H1 (cell line): Measurements from ENCODE around the gene DYDC1. TPM values are rescaled to one million over a fixed set of nuclear protein-coding genes. Genes with fewer than 3 reads are reported as not detected.

ENCODE experiments used
- ASH2L ChIP-seq: fragments of 200-600, 300-600 bp; sonication (generic); IDR thresholded peaks from one replicate; pipeline ENCODE4 v1.7.1; 2017; ENCODE audit warnings: low read length
- HDAC6 ChIP-seq: IDR thresholded peaks from one replicate; pipeline ENCODE4 v1.7.1; 2012; ENCODE audit warnings: low read depth, mild to moderate bottlenecking, inconsistent platforms, low read length, moderate library complexity
- SP1 ChIP-seq: IDR thresholded peaks from 2 replicates; pipeline ENCODE4 v1.6.1; 2011; ENCODE audit warnings: low read depth, low read length
- SRF ChIP-seq: IDR thresholded peaks from 2 replicates; pipeline ENCODE4 v1.6.1; 2011; ENCODE audit warnings: mild to moderate bottlenecking, low read depth, low read length, moderate library complexity
- polyA plus RNA-seq, 7 experiments: library from polyadenylated mRNA; depleted of rRNA in 3 of 7; stranded (reverse) in 5 of 7; unstranded in 2 of 7; fragments of >200 nt in 5 of 7; fragments of 200-250 nt in 2 of 7; gene quantifications; 1 replicate in 5 of 7; 2 replicates in 1 of 7; 4 replicates in 1 of 7; pipeline versions ENCODE4 v1.2.1 to v1.2.3, GENCODE V29; 2011 to 2013; ENCODE audit warnings: missing spikeins in 2 of 7, mixed read lengths in 2 of 7
- total RNA-seq: library from RNA; stranded (reverse); fragmentation: NEBNext Ultra II Directional; extraction: Animal tissue kit (Norgen Biotek cat#: 25700); gene quantifications from 2 replicates; pipeline ENCODE4 v1.2.1, GENCODE V29; 2021

The DYDC1 gene
- total and polyA plus RNA-seq, 2 of the 8 experiments (the other 6 are each of a cell fraction or from before 2014, with no cell fraction given): not detected

DNA sequence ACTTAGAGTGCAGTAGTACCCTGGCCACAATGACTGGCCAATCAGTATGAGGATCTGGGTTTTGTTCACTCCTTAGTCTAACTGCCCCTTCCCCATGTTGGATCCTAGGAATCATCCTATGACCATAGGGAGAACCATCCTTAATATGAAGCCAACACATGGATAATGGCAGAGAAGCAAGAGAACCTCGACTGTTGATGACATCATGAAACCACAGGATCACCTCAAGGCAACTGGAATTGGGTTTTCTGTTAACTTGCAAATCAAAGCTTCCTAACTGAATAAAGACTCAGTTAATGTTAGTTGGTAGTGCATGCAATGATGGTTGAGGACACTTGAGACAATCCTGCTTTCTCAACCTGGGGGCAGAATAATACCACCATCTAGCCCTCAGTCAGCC is 48.5 kb upstream of the DYDC1 start (continued):
- no peak for TF ChIP-seq HDAC6
- no peak for TF ChIP-seq ASH2L
- no peak for TF ChIP-seq SP1
- no peak for TF ChIP-seq SRF
- TF ChIP-seq, all 59 proteins: peak for 0
